GM12878 (cell line): ENCODE measurements around the gene FBLN1. TPM values are rescaled to one million over a fixed set of nuclear protein-coding genes. Genes with fewer than 3 reads are reported as not detected.

Experiments
- ATAC-seq: fragments of 200-7000 bp; cut with Tn5 transposase; 3 replicates; pipeline ENCODE4 v1.9.1; 2020; ENCODE audit warnings: mild to moderate bottlenecking, moderate library complexity
- BruUV-seq: library from RNA; stranded (reverse); fragments of 400-500 nt; replicated peaks from 2 replicates; lab custom pipeline; 2021; lab: Mats Ljungman, UMichigan
- CTCF ChIA-PET: fragments of 300-600 bp; sonication (Branson Sonifier 250); formaldehyde crosslinking; extraction: SDS; loops from one replicate; lab custom pipeline; 2021; ENCODE audit warnings: inconsistent platforms; lab: Yijun Ruan, JAX
- POLR2A ChIA-PET: fragments of 350-600 bp; formaldehyde crosslinking; extraction: SDS; loops from one replicate; lab custom pipeline; 2021; ENCODE audit warnings: inconsistent platforms; lab: Charles Lee
- RAD21 ChIA-PET: fragments of 300-600 bp; sonication (Branson Sonifier 250); formaldehyde crosslinking; loops from one replicate; lab custom pipeline; 2023; ENCODE audit warnings: antibody characterized with exemption; ENCODE audit not compliant: unreplicated experiment; lab: Charles Lee
- SMC1A ChIA-PET: fragments of 300-600 bp; sonication (Branson Sonifier 250); formaldehyde crosslinking; loops from one replicate; lab custom pipeline; 2023; ENCODE audit not compliant: unreplicated experiment, uncharacterized antibody; lab: Charles Lee
- DNase-seq: peaks from one replicate; pipeline ENCODE4 v3.0.0-alpha.2; 2011; ENCODE audit warnings: low read depth, low spot score
- FAIRE-seq: peaks from 3 replicates; lab custom pipeline; 2011; peaks lifted over from hg19 to GRCh38; lab: Jason Lieb, UNC
- H2AFZ ChIP-seq: 2 replicates; pipeline ENCODE4 v1.6.0; 2011; ENCODE audit warnings: low read depth, low read length, control low read depth; ENCODE audit not compliant: control insufficient read depth
- H3K27ac ChIP-seq: 2 replicates; pipeline ENCODE4 v1.5.1; 2011; ENCODE audit warnings: control low read depth; ENCODE audit not compliant: control insufficient read depth, insufficient read depth
- H3K27me3 ChIP-seq, 2 experiments: replicated peaks in 1 of 2; 2 replicates each; pipeline versions ENCODE4 v1.6.0 to v1.6.1; 2011; ENCODE audit warnings: low read length in 1 of 2; ENCODE audit not compliant: control insufficient read depth in 2 of 2, insufficient read depth in 2 of 2
- H3K36me3 ChIP-seq, 2 experiments: 2 replicates each; pipeline ENCODE4 v1.5.1; 2011; ENCODE audit warnings: low read length in 1 of 2; ENCODE audit not compliant: control insufficient read depth in 2 of 2, insufficient read depth in 2 of 2
- H3K4me1 ChIP-seq: 2 replicates; pipeline ENCODE4 v1.6.1; 2011; ENCODE audit warnings: mild to moderate bottlenecking, low read length, moderate library complexity, mixed read lengths; ENCODE audit not compliant: control insufficient read depth, insufficient read depth
- H3K4me2 ChIP-seq: 2 replicates; pipeline ENCODE4 v1.6.0; 2011; ENCODE audit warnings: control low read depth; ENCODE audit not compliant: control insufficient read depth, insufficient read depth
- H3K4me3 ChIP-seq: fragments of 200-600 bp; sonication (generic); 2 replicates; pipeline ENCODE4 v1.5.1; 2016
- H3K79me2 ChIP-seq: 2 replicates; pipeline ENCODE4 v1.6.0; 2011; ENCODE audit warnings: low read length; ENCODE audit not compliant: control insufficient read depth, insufficient read depth
- H3K9ac ChIP-seq: 2 replicates; pipeline ENCODE4 v1.8.0; 2011; ENCODE audit warnings: low read length, control low read depth, mixed read lengths; ENCODE audit not compliant: control insufficient read depth, insufficient read depth
- H3K9me3 ChIP-seq: replicated peaks from 3 replicates; pipeline ENCODE4 v1.5.1; 2011; ENCODE audit warnings: mild to moderate bottlenecking, low read length; ENCODE audit not compliant: control insufficient read depth, insufficient read depth
- H4K20me1 ChIP-seq: 2 replicates; pipeline ENCODE4 v1.6.0; 2011; ENCODE audit not compliant: control insufficient read depth, insufficient read depth
- CEBPB ChIP-seq, 2 experiments: fragments of 150-350 bp in 1 of 2; IDR thresholded peaks; 2 replicates each; pipeline ENCODE4 v1.6.1; 2012 to 2014; ENCODE audit warnings: low read depth in 2 of 2, low read length in 2 of 2, borderline replicate concordance in 1 of 2, inconsistent platforms in 1 of 2
- CHD4 ChIP-seq: fragments of 200-600 bp; sonication (generic); IDR thresholded peaks from 2 replicates; pipeline ENCODE4 v1.6.1; 2016; ENCODE audit warnings: mild to moderate bottlenecking
- CREM ChIP-seq: IDR thresholded peaks from 2 replicates; pipeline ENCODE4 v1.6.1; 2014; ENCODE audit warnings: antibody characterized with exemption, low read depth
- FOXK2 ChIP-seq: fragments of 450-650 bp; IDR thresholded peaks from 2 replicates; pipeline ENCODE4 v1.6.1; 2017; ENCODE audit warnings: mild to moderate bottlenecking, moderate library complexity
- IKZF2 ChIP-seq, 2 experiments: fragments of 450-650 bp; IDR thresholded peaks; 2 replicates each; pipeline ENCODE4 v1.6.1; 2017; ENCODE audit warnings: mild to moderate bottlenecking in 2 of 2, moderate library complexity in 2 of 2
- JUND ChIP-seq: IDR thresholded peaks from 2 replicates; pipeline ENCODE4 v1.6.1; 2012; ENCODE audit warnings: low read depth, mild to moderate bottlenecking, low read length, improper control_type of control experiment, moderate library complexity
- NBN ChIP-seq: fragments of 450-650 bp; IDR thresholded peaks from 2 replicates; pipeline ENCODE4 v1.6.1; 2016
- TBL1XR1 ChIP-seq: IDR thresholded peaks from 2 replicates; pipeline ENCODE4 v1.6.1; 2012; ENCODE audit warnings: low read depth, low read length, improper control_type of control experiment
- ZBTB33 ChIP-seq: fragments of 450-650 bp; IDR thresholded peaks from 2 replicates; pipeline ENCODE4 v1.6.1; 2017; ENCODE audit warnings: mild to moderate bottlenecking
- WGBS: methylation state at CpG from one replicate; pipeline ENCODE4 v1.1.6; 2016; ENCODE audit warnings: low lambda C conversion rate; ENCODE audit not compliant: insufficient replicate concordance, insufficient coverage; ENCODE audit errors: missing lambda C conversion rate; 5-methylcytosine and 5-hydroxymethylcytosine counted together
- in situ Hi-C: fragments of 300-500 bp; cut with MboI; formaldehyde crosslinking; loops from 9 replicates; pipeline ENCODE4 v1.14.3; 2018; ENCODE audit warnings: mixed read lengths
- intact Hi-C: fragments of 100-400 bp; cut with micrococcal nuclease; formaldehyde crosslinking; loops from one replicate; pipeline ENCODE4 v1.14.2; 2022; ENCODE audit not compliant: unreplicated experiment
- polyA plus RNA-seq, 11 experiments: library from polyadenylated mRNA; depleted of rRNA in 4 of 11; unstranded in 6 of 11; stranded (reverse) in 5 of 11; fragments of >200 nt; fragmentation: Nextera tagmentation in 4 of 11; fragmentation: Illumina TruSeq in 1 of 11; extraction: Ambion mirVana in 4 of 11; extraction: Trizol in 1 of 11; gene quantifications; 1 replicate in 1 of 11; 2 replicates in 10 of 11; pipeline versions ENCODE4 v1.2.1 to v1.2.3, GENCODE V29; 2011 to 2016; ENCODE audit warnings: inconsistent platforms in 2 of 11, missing spikeins in 2 of 11, low read depth in 1 of 11
- total RNA-seq, 4 experiments: library from RNA; depleted of rRNA in 3 of 4; stranded (reverse); fragments of >200 nt in 3 of 4; fragmentation: Illumina TruSeq in 1 of 4; extraction: Trizol in 1 of 4; gene quantifications; 2 replicates each; pipeline versions ENCODE4 v1.2.1 to v1.2.3, GENCODE V29; 2013 to 2021
- TF ChIP-seq, protein P1 (sequence below): fragments of 450-650 bp; IDR thresholded peaks from 2 replicates; pipeline ENCODE4 v1.6.1; 2018; ENCODE audit warnings: mild to moderate bottlenecking, low read depth, moderate library complexity; ENCODE audit not compliant: partially characterized antibody

FBLN1 gene
- total and polyA plus RNA-seq, 10 of the 15 experiments (the other 5 are each of a cell fraction or from before 2014, with no cell fraction given), result 0.20 to 0.51 TPM; not detected in 8

- Histone ChIP-seq H3K9me3 (no peaks in the 10 kb centered on the region; the same call in 2 of the 3 replicates), H3K4me3 (no peak overlapping the region), H3K36me3 (no peaks in the 10 kb centered on the region), H3K9ac (no peak overlapping the region), H3K27me3 (peaks cover 0 to 4% of the 10 kb centered on the region in 2 experiments; a peak in 3 of 4 replicates), H3K4me2 (no peak overlapping the region), H3K79me2 (no peaks in the 10 kb centered on the region), H2AFZ (no peak overlapping the region), H3K4me1 (no peaks in the 10 kb centered on the region), H4K20me1 (no peaks in the 10 kb centered on the region), H3K27ac (no peak overlapping the region)
- ATAC-seq, result no peak
- DNase-seq, result no peak
- no TSS peak for BruUV-seq
- in situ Hi-C loops, result no loop called here
- ChIA-PET CTCF (no interaction called here), POLR2A (no interaction called here), RAD21 (no interaction called here), SMC1A (no interaction called here)
- no peak for TF ChIP-seq CHD4
- no peak for TF ChIP-seq JUND
- no peak for TF ChIP-seq FOXK2
- no peak for TF ChIP-seq ZBTB33
- no peak for TF ChIP-seq CREM
- TF ChIP-seq CEBPB (IDR thresholded peaks at IDR 0.05; ENCODE audit: borderline replicate concordance in 1 of 2, low read depth in 2 of 2, low read length in 2 of 2), result no peak
- TF ChIP-seq IKZF2 (IDR thresholded peaks at IDR 0.05), result no peak
- TF ChIP-seq TBL1XR1, result no peak
- TF ChIP-seq, protein P1, sequence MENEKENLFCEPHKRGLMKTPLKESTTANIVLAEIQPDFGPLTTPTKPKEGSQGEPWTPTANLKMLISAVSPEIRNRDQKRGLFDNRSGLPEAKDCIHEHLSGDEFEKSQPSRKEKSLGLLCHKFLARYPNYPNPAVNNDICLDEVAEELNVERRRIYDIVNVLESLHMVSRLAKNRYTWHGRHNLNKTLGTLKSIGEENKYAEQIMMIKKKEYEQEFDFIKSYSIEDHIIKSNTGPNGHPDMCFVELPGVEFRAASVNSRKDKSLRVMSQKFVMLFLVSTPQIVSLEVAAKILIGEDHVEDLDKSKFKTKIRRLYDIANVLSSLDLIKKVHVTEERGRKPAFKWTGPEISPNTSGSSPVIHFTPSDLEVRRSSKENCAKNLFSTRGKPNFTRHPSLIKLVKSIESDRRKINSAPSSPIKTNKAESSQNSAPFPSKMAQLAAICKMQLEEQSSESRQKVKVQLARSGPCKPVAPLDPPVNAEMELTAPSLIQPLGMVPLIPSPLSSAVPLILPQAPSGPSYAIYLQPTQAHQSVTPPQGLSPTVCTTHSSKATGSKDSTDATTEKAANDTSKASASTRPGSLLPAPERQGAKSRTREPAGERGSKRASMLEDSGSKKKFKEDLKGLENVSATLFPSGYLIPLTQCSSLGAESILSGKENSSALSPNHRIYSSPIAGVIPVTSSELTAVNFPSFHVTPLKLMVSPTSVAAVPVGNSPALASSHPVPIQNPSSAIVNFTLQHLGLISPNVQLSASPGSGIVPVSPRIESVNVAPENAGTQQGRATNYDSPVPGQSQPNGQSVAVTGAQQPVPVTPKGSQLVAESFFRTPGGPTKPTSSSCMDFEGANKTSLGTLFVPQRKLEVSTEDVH, result no peak
- no peak for TF ChIP-seq NBN
- WGBS, result 16% methylated on average over 7 of the region's 7 CpGs
- FAIRE-seq, result no peak
- intact Hi-C loops, result no loop called here
Measured at GRCh38 chr22:45518136-45518535, 15.5 kb downstream of the FBLN1 start.
